NCI-H187 treated with DMSO at 0.1 percent for 48 hours (cell line): ENCODE results near the gene PTPRN2.
"Not testable (repeated sequence)": the region's sequence is repeated elsewhere in the genome, so short reads cannot be mapped to it uniquely, and the experiment has no call there.

Experiments used
- DNase-seq: peaks from one replicate; lab custom pipeline; 2025; lab: John Stamatoyannopoulos, UW

PTPRN2 gene

GRCh38 chr7:157789942-157790341 is 797.7 kb downstream of the PTPRN2 start:
- DNase-seq: no peak

GRCh38 chr7:157789094-157789493 is 798.5 kb downstream of the PTPRN2 start:
- DNase-seq: no peak

GRCh38 chr7:157788573-157788972 is 799.0 kb downstream of the PTPRN2 start:
- no peak for DNase-seq

GRCh38 chr7:157787275-157787701 is 800.3 kb downstream of the PTPRN2 start:
- DNase-seq: no peak

- DNase-seq: no peak
Observed at GRCh38 chr7:157786375-157787274, 801.0 kb downstream of the PTPRN2 start.

GRCh38 chr7:157785486-157786186 is 802.0 kb downstream of the PTPRN2 start:
- no peak for DNase-seq

- DNase-seq: no peak
Observed at GRCh38 chr7:157784979-157785441, 802.6 kb downstream of the PTPRN2 start.

GRCh38 chr7:157784041-157784835 is 803.4 kb downstream of the PTPRN2 start:
- DNase-seq: no peak

GRCh38 chr7:157782041-157782440 is 805.6 kb downstream of the PTPRN2 start:
- no peak for DNase-seq

GRCh38 chr7:157780721-157781120 is 806.9 kb downstream of the PTPRN2 start:
- DNase-seq: no peak

- no peak for DNase-seq
Observed at GRCh38 chr7:157780312-157780711, 807.3 kb downstream of the PTPRN2 start.

- no peak for DNase-seq
Observed at GRCh38 chr7:157779206-157779605, 808.4 kb downstream of the PTPRN2 start.

- not testable (repeated sequence) for DNase-seq
Observed at GRCh38 chr7:157777194-157777762, 810.3 kb downstream of the PTPRN2 start.

- no peak for DNase-seq
Observed at GRCh38 chr7:157775560-157776332, 811.9 kb downstream of the PTPRN2 start.

GRCh38 chr7:157775021-157775559 is 812.5 kb downstream of the PTPRN2 start:
- no peak for DNase-seq

- no peak for DNase-seq
Observed at GRCh38 chr7:157774495-157774894, 813.1 kb downstream of the PTPRN2 start.

GRCh38 chr7:157773361-157773760 is 814.3 kb downstream of the PTPRN2 start:
- DNase-seq: no peak

- DNase-seq: no peak
Observed at GRCh38 chr7:157772486-157773130, 815.0 kb downstream of the PTPRN2 start.

GRCh38 chr7:157771689-157772088 is 815.9 kb downstream of the PTPRN2 start:
- no peak for DNase-seq

GRCh38 chr7:157770716-157771320 is 816.8 kb downstream of the PTPRN2 start:
- DNase-seq: no peak
